SJSA1 (cell line): Measurements from ENCODE around the gene ZNF598. TPM values are rescaled to one million over a fixed set of nuclear protein-coding genes. Genes with fewer than 3 reads are reported as not detected.
A peak's percentile ranks its signal among the peaks of the same experiment; 100 is the strongest.
"Not testable (repeated sequence)": the region's sequence is repeated elsewhere in the genome, so short reads cannot be mapped to it uniquely, and the experiment has no call there.

Experiments used
- DNase-seq, 2 experiments: peaks; one replicate each; pipeline ENCODE4 v3.0.0-alpha.2; 2015 to 2020; ENCODE audit warnings: low spot score in 2 of 2, low read depth in 1 of 2
- H3K27ac ChIP-seq: fragments of 250-450 bp; sonication (Bioruptor Pico); 2 replicates; pipeline ENCODE4 v1.5.1; 2020; ENCODE audit warnings: mild to moderate bottlenecking, moderate library complexity
- H3K27me3 ChIP-seq: fragments of 250-450 bp; sonication (Bioruptor Pico); replicated peaks from 2 replicates; pipeline ENCODE4 v1.5.1; 2020; ENCODE audit warnings: mild to moderate bottlenecking, moderate library complexity
- H3K36me3 ChIP-seq: fragments of 250-450 bp; sonication (Bioruptor Pico); 2 replicates; pipeline ENCODE4 v1.5.1; 2020; ENCODE audit warnings: mild to moderate bottlenecking
- H3K4me1 ChIP-seq: fragments of 250-450 bp; sonication (Bioruptor Pico); replicated peaks from 2 replicates; pipeline ENCODE4 v1.6.1; 2021; ENCODE audit warnings: mild to moderate bottlenecking
- H3K4me3 ChIP-seq: fragments of 250-450 bp; sonication (Bioruptor Pico); 2 replicates; pipeline ENCODE4 v1.5.1; 2020; ENCODE audit warnings: mild to moderate bottlenecking
- H3K9me3 ChIP-seq: fragments of 250-450 bp; sonication (Bioruptor Pico); replicated peaks from 2 replicates; pipeline ENCODE4 v1.5.1; 2020; ENCODE audit warnings: mild to moderate bottlenecking
- total RNA-seq: library from RNA; depleted of rRNA; stranded (reverse); fragments of >200 nt; shearing (Covaris generic); gene quantifications from 2 replicates; pipeline ENCODE4 v1.2.3, GENCODE V29; 2014

The ZNF598 gene
- total RNA-seq, 1 experiment from 2014 or later = 20.4 TPM

- Histone ChIP-seq H3K4me1 (peaks cover 94% of the 10 kb centered on the region), H3K36me3 (peaks cover 79% of the 10 kb centered on the region), H3K9me3 (no peaks in the 10 kb centered on the region), H3K27ac (no peak overlapping the region), H3K27me3 (no peaks in the 10 kb centered on the region), H3K4me3 (no peak overlapping the region)
- no peak for DNase-seq
Observed at GRCh38 chr16:2037115-2037514, 27.5 kb upstream of the ZNF598 start.

- peak overlapping the region; percentile 28 for H3K4me3 ChIP-seq
- DNase-seq = no peak
- H3K4me1 ChIP-seq = peaks cover 88% of the 10 kb centered on the region
- no peaks in the 10 kb centered on the region for H3K9me3 ChIP-seq
- peak overlapping the region; percentile 74 for H3K27ac ChIP-seq
- H3K36me3 ChIP-seq = peaks cover 73% of the 10 kb centered on the region
- H3K27me3 ChIP-seq = no peaks in the 10 kb centered on the region
Observed at GRCh38 chr16:2036200-2036966, 26.8 kb upstream of the ZNF598 start.

GRCh38 chr16:2035431-2036199 is 26.0 kb upstream of the ZNF598 start:
- H3K9me3 ChIP-seq = no peaks in the 10 kb centered on the region
- peak; percentile 97 for DNase-seq
- H3K27me3 ChIP-seq = no peaks in the 10 kb centered on the region
- H3K4me1 ChIP-seq = peaks cover 80% of the 10 kb centered on the region
- peaks cover 67% of the 10 kb centered on the region for H3K36me3 ChIP-seq
- peak overlapping the region; percentile 74 for H3K27ac ChIP-seq
- H3K4me3 ChIP-seq = peak overlapping the region; percentile 28

- Histone ChIP-seq H3K36me3 (peaks cover 64% of the 10 kb centered on the region), H3K27me3 (no peaks in the 10 kb centered on the region), H3K9me3 (no peaks in the 10 kb centered on the region), H3K4me1 (peaks cover 73% of the 10 kb centered on the region), H3K27ac (peak overlapping the region; percentile 74), H3K4me3 (peak overlapping the region; percentile 28)
- no peak for DNase-seq
Observed at GRCh38 chr16:2034696-2035430, 25.2 kb upstream of the ZNF598 start.

- peak overlapping the region; percentile 85 for H3K27ac ChIP-seq
- peaks cover 62% of the 10 kb centered on the region for H3K36me3 ChIP-seq
- H3K4me1 ChIP-seq = peaks cover 65% of the 10 kb centered on the region
- not testable (repeated sequence) for H3K9me3 ChIP-seq, H3K27me3 ChIP-seq, DNase-seq
- H3K4me3 ChIP-seq = peak overlapping the region; percentile 50
Observed at GRCh38 chr16:2033909-2034695, 24.5 kb upstream of the ZNF598 start.

GRCh38 chr16:2033057-2033908 is 23.7 kb upstream of the ZNF598 start:
- H3K36me3 ChIP-seq = peaks cover 54% of the 10 kb centered on the region
- no peaks in the 10 kb centered on the region for H3K9me3 ChIP-seq
- peak; percentile 78 to 79 for DNase-seq
- peaks cover 57% of the 10 kb centered on the region for H3K4me1 ChIP-seq
- H3K4me3 ChIP-seq = peak overlapping the region; percentile 50
- peak overlapping the region; percentile 85 for H3K27ac ChIP-seq
- H3K27me3 ChIP-seq = no peaks in the 10 kb centered on the region

- Histone ChIP-seq H3K27ac (peak overlapping the region; percentile 85), H3K27me3 (no peaks in the 10 kb centered on the region), H3K4me3 (peak overlapping the region; percentile 50), H3K4me1 (peaks cover 55% of the 10 kb centered on the region), H3K9me3 (no peaks in the 10 kb centered on the region), H3K36me3 (peaks cover 47% of the 10 kb centered on the region)
- peak in 1 of 2 experiments; percentile 29 for DNase-seq
Observed at GRCh38 chr16:2032285-2033056, 22.9 kb upstream of the ZNF598 start.

- peaks cover 52% of the 10 kb centered on the region for H3K4me1 ChIP-seq
- no peaks in the 10 kb centered on the region for H3K9me3 ChIP-seq
- DNase-seq = no peak
Observed at GRCh38 chr16:2031081-2031577, 21.5 kb upstream of the ZNF598 start.

GRCh38 chr16:2030036-2030435 is 20.4 kb upstream of the ZNF598 start:
- peaks cover 42% of the 10 kb centered on the region for H3K4me1 ChIP-seq
- no peaks in the 10 kb centered on the region for H3K27me3 ChIP-seq
- peaks cover 26% of the 10 kb centered on the region for H3K36me3 ChIP-seq
- H3K27ac ChIP-seq = no peak overlapping the region
- no peak overlapping the region for H3K4me3 ChIP-seq
- DNase-seq = no peak
- no peaks in the 10 kb centered on the region for H3K9me3 ChIP-seq

More at GRCh38 chr16:2031081-2031577, 21.5 kb upstream of the ZNF598 start:
- no peak overlapping the region for H3K27ac ChIP-seq
- peaks cover 34% of the 10 kb centered on the region for H3K36me3 ChIP-seq
- H3K27me3 ChIP-seq = no peaks in the 10 kb centered on the region
- H3K4me3 ChIP-seq = no peak overlapping the region

- no peak for DNase-seq
- Histone ChIP-seq H3K4me3 (no peak overlapping the region), H3K4me1 (peaks cover 37% of the 10 kb centered on the region), H3K9me3 (no peaks in the 10 kb centered on the region), H3K27ac (no peak overlapping the region), H3K27me3 (no peaks in the 10 kb centered on the region), H3K36me3 (peaks cover 23% of the 10 kb centered on the region)
Observed at GRCh38 chr16:2029350-2029749, 19.7 kb upstream of the ZNF598 start.

GRCh38 chr16:2028620-2029220 is 19.1 kb upstream of the ZNF598 start:
- no peak overlapping the region for H3K27ac ChIP-seq
- DNase-seq = no peak
- no peaks in the 10 kb centered on the region for H3K27me3 ChIP-seq
- H3K4me1 ChIP-seq = peaks cover 36% of the 10 kb centered on the region
- H3K9me3 ChIP-seq = no peaks in the 10 kb centered on the region
- peaks cover 20% of the 10 kb centered on the region for H3K36me3 ChIP-seq
- no peak overlapping the region for H3K4me3 ChIP-seq
